Measurements from ENCODE around the gene CD14.
A peak's percentile ranks its signal among the peaks of the same experiment; 100 is the strongest.
"Not testable (repeated sequence)": the region's sequence is repeated elsewhere in the genome, so short reads cannot be mapped to it uniquely, and the experiment has no call there.

Gene CD14

DNA sequence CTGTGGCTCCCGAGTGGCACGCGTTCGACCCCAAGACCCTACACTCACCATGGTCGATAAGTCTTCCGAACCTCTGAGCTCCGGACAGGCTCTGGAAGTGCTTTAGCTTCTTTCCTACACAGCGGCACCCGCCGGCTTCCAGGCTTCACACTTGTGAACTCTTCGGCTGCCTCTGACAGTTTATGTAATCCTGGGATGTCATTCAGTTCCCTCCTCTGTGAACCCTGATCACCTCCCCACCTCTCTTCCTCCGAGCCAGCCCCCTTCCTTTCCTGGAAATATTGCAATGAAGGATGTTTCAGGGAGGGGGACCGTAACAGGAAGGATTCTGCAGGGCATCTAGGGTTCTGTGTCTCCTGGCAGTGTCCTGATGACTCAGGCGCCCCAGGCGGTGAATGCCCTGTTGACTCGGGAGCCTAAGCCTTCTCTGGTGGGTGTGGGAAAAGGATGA lies at the start of gene CD14:
Gene CD14 (minus strand): TSS at position 155 of the 451 bp plus-strand sequence. CDS start 104 bp downstream, at position 51.
- peak in 38 of 42 donors; percentile 25 to 82 (median 52) for DNase-seq
- intact Hi-C loops (cut with DNase I), result no loop called here

DNA sequence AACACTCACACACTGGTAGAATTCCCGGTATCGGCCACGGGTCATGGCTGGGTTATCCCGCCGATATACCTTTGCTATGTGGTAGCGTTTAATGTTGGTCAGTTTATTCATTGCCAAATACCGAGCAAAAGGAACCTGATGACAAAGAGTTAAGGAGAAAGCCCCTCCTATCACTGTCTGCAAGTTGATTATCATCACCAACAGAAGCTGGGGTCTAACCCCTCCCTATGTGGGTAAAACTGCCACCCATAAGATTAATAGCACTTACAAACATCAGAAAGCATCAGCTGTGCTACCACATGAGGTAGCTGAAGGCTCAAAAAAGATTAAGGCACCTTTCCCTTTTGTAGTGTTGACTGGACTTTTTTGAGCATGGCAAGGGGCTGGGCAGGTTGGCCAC lies 46.0 kb upstream of the CD14 start:
- intact Hi-C loops (cut with DNase I), result no loop called here
- no peak for DNase-seq

DNA sequence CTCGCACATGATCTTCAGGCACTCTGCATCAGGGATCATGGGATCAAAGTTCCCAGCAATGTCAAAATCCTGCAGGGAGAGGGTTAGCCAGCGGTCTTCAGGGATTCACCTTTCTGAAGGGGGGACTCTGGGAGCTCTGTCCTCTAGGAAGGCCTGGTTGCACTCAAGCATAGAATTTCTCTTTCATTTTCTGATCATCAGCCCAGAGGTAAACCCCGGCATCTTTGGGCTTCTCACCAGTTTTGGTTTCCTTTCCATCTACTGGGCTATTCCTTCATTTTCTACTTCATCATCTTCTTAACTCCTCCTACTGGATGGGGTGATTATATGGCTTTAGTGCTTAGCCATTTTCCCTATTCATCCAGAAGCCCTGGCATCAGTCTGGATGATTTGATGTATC lies 45.0 kb upstream of the CD14 start:
- intact Hi-C loops (cut with DNase I), result no loop called here
- no peak for DNase-seq

DNA sequence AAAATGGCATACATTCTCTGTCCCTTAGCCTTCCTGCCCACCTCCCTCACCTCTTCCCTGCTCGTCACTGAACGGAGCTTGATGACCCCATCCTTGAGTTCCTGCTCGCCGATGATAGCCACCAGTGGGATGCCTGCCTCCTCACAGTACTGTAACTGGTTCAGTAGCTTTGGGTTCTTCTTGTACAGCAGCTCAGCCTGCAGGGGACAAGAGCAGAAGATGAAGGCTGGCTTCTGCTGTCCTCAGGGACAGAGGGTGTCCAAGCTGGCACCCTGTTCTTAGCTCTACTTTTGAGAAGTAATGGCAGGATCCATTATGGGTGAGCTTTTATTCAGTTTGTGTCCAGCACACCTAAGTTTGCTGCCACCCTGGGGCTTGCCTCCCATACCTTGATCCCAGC lies 41.7 kb upstream of the CD14 start:
- intact Hi-C loops (cut with DNase I), result no loop called here
- DNase-seq, result no peak

DNA sequence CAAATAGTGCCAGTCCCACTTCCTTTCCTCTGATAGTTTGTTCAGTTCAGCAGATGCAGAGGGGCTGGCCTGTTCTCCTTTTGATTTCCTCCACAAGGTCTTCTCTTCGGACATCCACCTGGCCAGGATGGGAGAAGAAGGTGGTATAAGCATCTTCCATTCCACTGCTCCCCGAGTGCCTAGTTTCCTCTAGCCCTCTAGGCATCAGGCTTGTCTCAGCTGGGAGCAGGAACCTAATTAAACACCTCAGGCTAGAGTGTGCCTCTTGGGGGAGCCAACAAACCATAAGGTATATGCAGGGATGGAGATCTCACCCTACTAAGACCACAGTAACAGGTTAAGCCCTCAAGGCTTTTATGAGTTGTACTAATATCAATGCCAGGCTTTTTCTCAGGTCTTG lies 41.2 kb upstream of the CD14 start:
- DNase-seq, result no peak
- intact Hi-C loops (cut with DNase I), result no loop called here

DNA sequence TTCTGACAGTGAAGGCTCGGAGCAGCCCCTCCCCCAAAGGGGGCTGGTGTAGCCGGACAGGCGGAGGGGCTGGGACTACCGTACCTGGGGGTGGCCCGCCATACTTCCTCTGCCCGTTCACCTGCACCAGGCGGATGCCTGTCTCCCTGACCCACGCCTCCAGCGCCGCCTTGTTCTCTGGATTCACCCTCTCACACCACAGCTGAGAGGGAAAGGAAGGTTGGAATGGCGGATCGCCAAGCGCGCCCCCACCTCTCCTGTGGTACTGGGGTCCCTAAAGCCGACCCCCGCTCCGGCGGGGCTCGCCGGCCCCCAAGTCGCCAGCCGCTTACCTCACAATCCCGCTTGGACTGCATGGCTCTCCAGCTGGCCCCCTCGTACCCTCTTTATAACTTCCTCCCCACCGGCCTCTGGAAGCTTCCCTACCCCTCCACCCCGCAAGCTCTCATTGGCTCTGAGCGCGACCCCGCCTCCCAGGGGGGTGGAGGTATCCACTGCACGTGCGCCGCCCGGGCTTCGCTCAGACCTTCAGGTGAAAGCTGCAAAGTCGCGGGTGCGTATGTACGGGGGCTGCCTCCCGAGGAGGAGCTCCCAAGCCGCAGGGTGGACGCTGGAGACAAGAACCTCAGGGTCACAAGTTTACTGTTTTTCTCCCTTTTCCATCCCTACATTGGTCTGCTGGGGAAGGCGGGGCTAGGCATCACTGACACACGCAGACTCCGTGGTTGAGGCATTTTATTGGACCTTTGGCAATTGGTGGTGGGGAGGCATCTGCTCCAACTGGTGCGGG lies 40.4 kb upstream of the CD14 start, which contains the start of gene DND1:
Gene DND1 (minus strand): TSS at position 390 of the 790 bp plus-strand sequence. CDS start 34 bp downstream, at position 356.
- DNase-seq, result peak in 1 of 42 donors; percentile 36
- intact Hi-C loops (cut with DNase I), result no loop called here

DNA sequence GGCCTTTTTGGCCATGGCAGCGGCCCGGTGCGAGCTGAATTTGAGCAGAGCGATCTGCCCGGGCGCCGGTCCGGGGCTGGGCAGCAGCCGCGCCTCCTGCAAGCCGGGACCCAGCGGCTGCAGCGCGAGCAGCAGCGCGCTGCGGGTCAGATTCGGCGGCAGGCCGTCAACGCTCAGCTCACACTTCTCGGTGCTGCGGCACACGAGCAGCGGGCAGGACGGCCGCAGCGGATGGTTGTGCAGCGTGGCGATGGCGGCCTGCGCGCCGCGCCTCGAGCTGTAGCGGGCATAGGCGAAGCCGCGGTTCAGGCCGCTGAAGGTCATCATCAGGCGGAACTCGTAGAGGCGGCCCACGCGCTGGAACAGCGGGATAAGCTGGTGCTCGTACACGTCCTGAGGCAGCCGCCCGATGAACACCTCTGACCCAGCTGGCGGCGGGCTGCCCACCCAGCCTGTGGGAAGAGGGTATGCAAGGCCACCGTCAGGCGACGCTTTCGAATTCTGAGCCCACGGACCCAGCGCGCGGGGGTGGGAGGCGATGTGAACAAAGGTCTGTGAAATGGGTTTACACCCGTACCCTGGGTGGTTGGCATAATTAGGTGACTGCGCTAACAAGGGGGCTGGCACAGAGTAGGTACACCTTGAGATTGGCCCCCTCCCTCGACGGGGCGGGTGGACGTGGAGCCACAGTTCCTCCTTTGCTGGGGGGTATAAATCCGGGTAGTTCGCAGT lies 39.6 kb upstream of the CD14 start:
- DNase-seq, result peak in 11 of 42 donors; percentile 15 to 59 (median 42)

DNA sequence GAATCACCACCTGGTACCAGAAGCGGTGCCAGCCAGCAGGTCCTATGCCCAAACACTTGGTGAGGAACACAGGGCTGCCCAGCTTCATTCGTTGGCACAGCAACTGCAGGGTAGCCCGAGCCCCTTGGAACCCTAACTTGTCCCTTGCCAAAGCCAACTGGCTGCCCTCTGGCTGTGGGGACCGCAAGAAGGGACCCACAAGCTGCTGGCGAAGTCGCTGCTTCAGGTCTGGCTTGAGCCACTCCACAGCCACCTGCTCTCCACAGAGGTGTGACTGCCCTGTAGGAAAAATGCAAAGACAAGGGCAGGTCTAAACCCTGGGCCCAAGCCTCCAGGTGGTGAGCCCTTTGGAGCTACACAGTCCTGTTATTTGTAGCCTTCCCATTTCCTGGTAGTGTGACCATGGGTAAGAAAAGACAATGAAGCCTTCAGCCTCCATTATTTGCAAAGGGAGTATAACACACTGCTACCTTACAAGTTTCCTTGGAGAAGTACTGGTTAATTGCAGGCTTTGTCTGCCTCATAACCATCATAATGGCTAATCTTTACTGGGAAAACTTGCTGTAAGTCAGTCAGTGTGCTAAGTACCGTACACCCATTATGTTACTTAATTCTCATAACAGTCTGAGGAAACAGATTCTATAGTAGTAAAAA lies 38.6 kb upstream of the CD14 start:
- DNase-seq, result no peak
- intact Hi-C loops (cut with DNase I), result no loop called here

More for the DNA sequence above, 39.6 kb upstream of the CD14 start:
- intact Hi-C loops (cut with DNase I), result no loop called here

DNA sequence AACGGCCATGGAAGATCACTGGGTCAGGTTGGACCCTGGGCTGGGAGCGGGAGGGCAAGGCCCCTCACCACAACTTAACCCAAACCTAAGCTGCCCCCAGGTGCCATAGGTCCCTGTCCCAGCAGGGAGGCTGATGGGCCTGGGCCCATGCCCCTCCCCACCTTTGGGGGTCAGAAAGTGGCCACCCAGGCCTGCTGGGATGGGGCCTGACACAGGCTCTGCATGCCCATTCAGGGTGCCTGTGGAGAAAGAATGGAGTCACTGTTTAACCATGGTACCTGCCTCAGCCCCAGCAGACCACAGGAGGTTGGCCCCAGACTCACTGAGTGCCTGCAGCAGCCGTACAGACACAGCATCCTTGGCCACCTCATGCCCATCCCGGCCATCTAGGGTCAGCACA lies 38.1 kb upstream of the CD14 start:
- intact Hi-C loops (cut with DNase I); DNase-seq: not testable (repeated sequence)

DNA sequence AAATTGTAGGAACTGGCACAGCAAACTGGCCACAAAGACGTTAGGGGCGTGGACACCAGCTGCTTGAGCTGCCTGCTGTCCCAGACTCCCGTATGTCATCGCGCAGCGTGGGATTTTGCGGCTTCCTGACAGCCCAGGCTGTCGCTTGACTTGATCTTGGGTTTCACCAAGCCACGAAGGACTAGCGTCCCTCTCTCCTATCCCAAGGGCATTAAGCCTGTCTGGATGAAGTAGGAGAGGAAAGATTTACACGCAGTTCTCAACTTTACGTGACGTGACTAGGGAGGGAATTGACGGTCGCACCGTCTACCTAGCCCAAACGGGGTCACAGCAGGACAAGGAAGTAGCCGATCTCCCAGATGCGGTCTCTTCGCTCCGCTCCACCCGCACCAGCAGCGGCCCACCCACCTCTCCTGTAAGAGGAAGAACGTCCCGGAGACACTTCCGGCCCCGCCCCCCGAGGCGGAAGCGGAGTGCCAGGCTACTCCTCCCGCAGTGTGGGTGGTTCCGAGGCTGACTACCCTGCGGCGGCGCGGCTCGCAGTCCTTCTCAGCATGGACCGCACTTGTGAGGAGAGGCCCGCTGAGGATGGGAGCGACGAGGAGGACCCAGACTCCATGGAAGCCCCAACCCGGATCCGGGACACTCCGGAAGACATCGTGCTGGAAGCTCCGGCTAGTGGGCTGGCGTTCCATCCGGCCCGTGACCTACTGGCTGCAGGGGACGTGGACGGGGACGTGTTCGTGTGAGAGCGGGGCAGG lies 31.6 kb upstream of the CD14 start, which contains the start of gene WDR55:
Gene WDR55 (plus strand): TSS at position 546 of the 761 bp plus-strand sequence. CDS start 9 bp downstream, at position 555.
- intact Hi-C loops (cut with DNase I), result loop anchor here (5.0 kb wide), 1 partner anchor 38 kb away; the partner anchor contains the start of gene ZMAT2
- peak; percentile 94 to 99 (median 97) for DNase-seq

DNA sequence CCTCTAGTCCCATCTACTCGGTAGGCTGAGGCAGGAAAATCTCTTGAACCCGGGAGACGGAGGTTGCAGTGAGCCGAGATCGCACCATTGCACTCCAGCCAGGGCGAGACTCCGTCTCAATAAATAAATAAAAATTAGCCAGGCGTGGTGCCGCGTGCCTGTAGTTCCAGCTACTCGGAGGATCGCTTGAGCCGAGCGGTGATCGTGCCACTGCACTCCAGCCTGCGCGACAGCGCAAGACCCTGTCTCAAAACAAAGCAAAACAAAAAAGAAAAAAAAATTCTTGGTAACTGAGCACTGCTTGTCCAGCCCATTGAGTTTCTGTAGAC lies 31.0 kb upstream of the CD14 start:
- intact Hi-C loops (cut with DNase I), result loop anchor here (5.0 kb wide), 1 partner anchor 38 kb away; the partner anchor contains the start of gene ZMAT2
- peak in 4 of 42 donors; percentile 11 to 41 (median 23) for DNase-seq

DNA sequence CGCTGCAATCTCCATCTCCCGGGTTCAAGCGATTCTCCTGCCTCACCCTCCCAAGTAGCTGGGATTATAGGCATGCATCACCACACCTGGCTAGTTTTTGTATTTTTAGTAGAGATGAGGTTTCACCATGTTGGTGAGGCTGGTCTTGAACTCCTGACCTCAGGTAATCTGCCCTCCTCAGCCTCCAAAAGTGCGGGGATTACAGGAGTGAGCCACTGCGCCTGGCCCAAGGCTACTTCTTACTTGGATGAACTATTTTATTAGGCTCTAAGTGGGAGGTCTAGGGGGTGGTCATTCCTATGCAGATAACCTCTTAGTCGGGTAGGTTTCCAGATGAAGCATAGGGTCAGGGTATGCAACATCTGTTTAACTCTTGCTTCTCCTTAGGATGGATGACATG lies 27.4 kb upstream of the CD14 start:
- intact Hi-C loops (cut with DNase I), result loop anchor here (5.0 kb wide), 1 partner anchor 42 kb away; the partner anchor contains the start of gene ZMAT2
- DNase-seq, result not testable (repeated sequence)

DNA sequence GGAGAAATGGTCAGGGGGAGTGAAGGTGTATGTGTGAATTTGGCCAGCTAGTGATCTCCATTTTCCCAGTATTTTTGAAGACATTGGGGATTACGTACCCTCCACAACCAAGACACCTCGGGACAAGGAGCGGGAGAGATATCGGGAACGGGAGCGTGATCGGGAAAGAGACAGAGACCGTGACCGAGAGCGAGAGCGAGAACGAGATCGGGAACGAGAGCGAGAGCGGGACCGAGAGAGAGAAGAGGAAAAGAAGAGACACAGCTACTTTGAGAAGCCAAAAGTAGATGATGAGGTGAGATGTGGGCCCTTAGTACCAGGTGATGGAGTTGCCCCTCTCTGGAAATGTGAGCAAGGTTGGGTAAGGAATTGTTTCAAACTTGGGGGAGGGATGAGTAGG lies 25.9 kb upstream of the CD14 start:
- intact Hi-C loops (cut with DNase I), result no loop called here
- DNase-seq, result no peak

DNA sequence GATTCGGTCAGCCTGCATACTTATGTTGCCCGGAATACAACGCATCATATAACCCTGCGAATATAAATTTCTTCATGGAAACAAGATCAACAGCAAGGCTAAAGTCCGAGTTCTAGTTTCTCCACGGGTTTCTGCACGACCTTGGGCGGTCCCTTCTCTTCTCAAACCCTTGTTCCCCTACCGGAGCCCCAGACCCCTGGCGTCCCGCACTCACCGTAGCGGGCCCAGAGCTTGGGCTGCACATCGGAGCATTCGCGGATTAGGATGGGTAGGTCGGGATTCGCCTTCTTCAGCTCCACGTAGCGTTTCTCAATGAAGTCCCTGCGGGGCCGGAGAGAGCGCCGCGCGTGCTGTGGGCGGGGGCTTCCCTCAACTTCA lies 14.1 kb upstream of the CD14 start:
- DNase-seq, result no peak
- intact Hi-C loops (cut with DNase I), result loop anchor here (5.0 to 10.0 kb wide), 2 partner anchors 85 to 272 kb away; partner anchors contain the start of genes APBB3 and SLC35A4

DNA sequence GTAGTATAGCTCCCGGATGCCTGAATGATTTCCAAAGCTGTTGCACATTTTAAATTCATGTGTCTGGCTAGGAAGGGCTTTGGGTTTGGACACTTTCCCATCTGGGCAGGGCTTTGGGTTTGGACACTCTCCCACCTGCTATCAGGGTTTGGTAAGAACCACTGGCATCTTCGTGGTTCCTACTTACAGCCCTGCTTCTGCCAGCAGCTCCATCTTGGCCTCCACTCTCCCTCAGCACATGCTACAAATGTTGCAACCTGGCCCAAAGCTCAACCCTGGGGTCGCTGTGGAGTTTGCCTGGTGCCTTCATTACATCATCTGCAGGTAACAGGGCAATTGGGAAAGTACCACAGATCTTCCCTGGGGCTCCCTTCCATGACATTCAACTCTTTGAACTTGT lies 9.7 kb upstream of the CD14 start:
- DNase-seq, result no peak
- intact Hi-C loops (cut with DNase I), result loop anchor here (10.0 kb wide), 1 partner anchor 268 kb away; no protein-coding TSS in a partner anchor

DNA sequence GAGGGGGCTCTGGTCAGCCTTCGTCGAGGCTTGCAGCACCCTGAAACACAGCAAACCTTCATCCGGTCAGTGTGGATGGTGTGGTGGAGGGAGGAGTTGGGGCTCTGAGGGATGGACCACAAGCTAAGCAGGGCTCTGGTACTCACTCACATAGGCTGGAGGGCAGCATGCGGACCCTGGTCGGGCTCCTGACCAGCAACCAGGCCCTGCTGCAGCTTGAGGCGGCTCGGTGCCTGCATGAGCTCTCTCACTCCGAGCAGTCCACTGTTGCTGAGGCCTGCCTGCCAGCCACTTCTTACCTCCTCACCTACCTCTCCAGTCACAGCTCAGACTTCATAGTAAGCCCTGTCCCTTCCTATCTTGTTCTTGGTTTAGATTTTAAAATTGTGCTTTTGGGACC lies 8.7 kb upstream of the CD14 start:
- intact Hi-C loops (cut with DNase I), result loop anchor here (10.0 kb wide), 1 partner anchor 267 kb away; no protein-coding TSS in a partner anchor
- no peak for DNase-seq

DNA sequence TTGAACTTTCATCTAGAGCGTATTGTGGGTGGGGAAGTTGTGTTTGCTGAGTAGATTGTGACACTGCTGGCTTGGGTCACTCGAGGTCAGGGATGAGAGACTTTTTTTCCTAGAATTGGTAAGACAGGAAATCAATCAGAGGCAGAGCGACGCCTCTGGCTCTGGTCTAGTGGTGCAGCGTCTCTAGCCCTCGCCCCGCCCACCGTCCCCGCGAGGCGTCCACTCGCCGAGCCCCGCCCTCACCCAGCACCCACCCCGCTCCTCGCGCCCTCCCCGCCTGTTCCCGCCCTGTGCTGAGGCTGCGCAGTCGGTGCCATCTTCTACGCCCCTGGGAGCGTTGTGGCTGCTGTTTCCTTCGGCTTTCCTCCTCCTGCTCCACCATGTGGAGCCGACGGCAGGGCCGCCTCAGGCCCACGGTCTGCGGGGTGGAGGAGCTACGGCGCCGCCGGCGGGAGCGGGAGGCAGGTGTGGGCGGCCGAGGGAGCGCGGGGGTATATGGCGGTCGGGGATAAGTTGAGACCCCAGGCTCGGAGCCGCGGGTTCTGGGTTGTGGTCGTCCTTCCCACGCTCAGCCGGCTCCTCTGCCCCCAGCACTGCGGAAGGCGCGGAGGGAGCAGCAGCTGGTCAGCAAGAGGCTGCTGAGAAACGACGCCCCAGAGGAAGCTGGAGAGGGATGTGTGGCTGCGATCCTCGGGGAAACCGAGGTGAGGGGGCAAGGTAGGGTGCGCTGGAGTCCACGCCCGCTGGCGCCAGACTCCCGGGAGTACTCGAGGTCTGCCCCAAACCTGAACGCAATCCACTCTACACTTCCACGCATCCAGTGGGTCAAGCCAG lies 6.4 kb upstream of the CD14 start, which contains the start of gene TMCO6:
Gene TMCO6 (plus strand): TSS at position 304 of the 834 bp plus-strand sequence. CDS start 77 bp downstream, at position 381.
- peak; percentile 94 to 99 (median 98) for DNase-seq
- intact Hi-C loops (cut with DNase I), result loop anchor here (5.0 kb wide), 1 partner anchor 72 kb away; no protein-coding TSS in a partner anchor

DNA sequence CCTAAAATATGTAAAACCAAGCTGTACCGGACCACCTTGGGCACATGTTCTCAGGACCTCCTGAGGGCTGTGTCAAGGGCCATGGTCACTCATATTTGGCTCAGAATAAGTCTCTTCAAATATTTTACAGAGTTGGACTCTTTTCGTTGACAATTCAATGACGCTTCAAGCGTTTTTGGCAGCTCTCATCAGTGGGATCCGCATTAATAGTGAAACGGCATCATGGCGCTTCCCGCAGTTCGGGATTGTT lies 5.8 kb upstream of the CD14 start:
- not testable (repeated sequence) for DNase-seq
- intact Hi-C loops (cut with DNase I), result loop anchor here (5.0 kb wide), 1 partner anchor 72 kb away; no protein-coding TSS in a partner anchor
